H9 (cell line): ENCODE measurements around the gene KRTAP10-8. TPM values are rescaled to one million over a fixed set of nuclear protein-coding genes. Genes with fewer than 3 reads are reported as not detected.

Source experiments
- DNase-seq: peaks from one replicate; pipeline ENCODE4 v3.0.0-alpha.2; 2017
- H2AFZ ChIP-seq: one replicate; pipeline ENCODE4 v1.6.1; 2013; ENCODE audit warnings: mild to moderate bottlenecking, low read length, control low read depth, moderate library complexity
- H2AK5ac ChIP-seq: 2 replicates; pipeline ENCODE4 v1.6.1; 2013; ENCODE audit warnings: low read length, control low read depth, mixed read lengths; ENCODE audit not compliant: insufficient read length
- H2BK120ac ChIP-seq: one replicate; pipeline ENCODE4 v1.6.1; 2013; ENCODE audit warnings: low read depth, mild to moderate bottlenecking, low read length, control low read depth, inconsistent platforms; ENCODE audit not compliant: poor library complexity, severe bottlenecking
- H2BK12ac ChIP-seq: 2 replicates; pipeline ENCODE4 v1.6.1; 2013; ENCODE audit warnings: low read length, control low read depth, mixed read lengths, low read depth; ENCODE audit not compliant: insufficient read length
- H2BK15ac ChIP-seq: 2 replicates; pipeline ENCODE4 v1.6.1; 2013; ENCODE audit warnings: low read depth, low read length, control low read depth
- H2BK20ac ChIP-seq: one replicate; pipeline ENCODE4 v1.6.1; 2013; ENCODE audit warnings: low read depth, mild to moderate bottlenecking, low read length, control low read depth, inconsistent platforms; ENCODE audit not compliant: poor library complexity, severe bottlenecking
- H2BK5ac ChIP-seq: 2 replicates; pipeline ENCODE4 v1.6.1; 2013; ENCODE audit warnings: low read length, control low read depth, mixed read lengths; ENCODE audit not compliant: insufficient read length
- H3K14ac ChIP-seq: 2 replicates; pipeline ENCODE4 v1.6.1; 2013; ENCODE audit warnings: low read length, control low read depth; ENCODE audit not compliant: insufficient read depth
- H3K18ac ChIP-seq: 2 replicates; pipeline ENCODE4 v1.6.1; 2013; ENCODE audit warnings: low read depth, mild to moderate bottlenecking, mixed read lengths, low read length, control low read depth; ENCODE audit not compliant: insufficient read length
- H3K23ac ChIP-seq: 2 replicates; pipeline ENCODE4 v1.6.1; 2013; ENCODE audit warnings: low read length, control low read depth, mixed read lengths, low read depth; ENCODE audit not compliant: insufficient read length
- H3K23me2 ChIP-seq: 2 replicates; pipeline ENCODE4 v1.6.1; 2013; ENCODE audit warnings: low read depth, mild to moderate bottlenecking, mixed read lengths, low read length, control low read depth; ENCODE audit not compliant: insufficient read length, poor library complexity, severe bottlenecking
- H3K27ac ChIP-seq: 2 replicates; pipeline ENCODE4 v1.5.1; 2013; ENCODE audit warnings: low read length, control low read depth, mixed read lengths, low read depth; ENCODE audit not compliant: insufficient read length
- H3K27me3 ChIP-seq: 2 replicates; pipeline ENCODE4 v1.6.1; 2013; ENCODE audit warnings: low read length, control low read depth, inconsistent platforms; ENCODE audit not compliant: insufficient read depth
- H3K4ac ChIP-seq: 2 replicates; pipeline ENCODE4 v1.6.1; 2013; ENCODE audit warnings: low read depth, mild to moderate bottlenecking, control low read depth, inconsistent platforms, low read length, moderate library complexity
- H3K4me1 ChIP-seq: 2 replicates; pipeline ENCODE4 v1.6.1; 2013; ENCODE audit warnings: low read length, control low read depth, inconsistent platforms; ENCODE audit not compliant: insufficient read depth
- H3K4me2 ChIP-seq: 2 replicates; pipeline ENCODE4 v1.6.1; 2013; ENCODE audit warnings: low read length, control low read depth, mixed read lengths; ENCODE audit not compliant: insufficient read length, insufficient read depth
- H3K56ac ChIP-seq: 2 replicates; pipeline ENCODE4 v1.6.1; 2013; ENCODE audit warnings: low read depth, mild to moderate bottlenecking, mixed read lengths, low read length, control low read depth; ENCODE audit not compliant: insufficient read length
- H3K79me1 ChIP-seq: 2 replicates; pipeline ENCODE4 v1.6.1; 2013; ENCODE audit warnings: low read depth, mild to moderate bottlenecking, moderate library complexity, low read length, control low read depth, inconsistent platforms; ENCODE audit not compliant: insufficient read depth, poor library complexity, severe bottlenecking
- H3K79me2 ChIP-seq: 2 replicates; pipeline ENCODE4 v1.6.1; 2013; ENCODE audit warnings: low read length, control low read depth, inconsistent platforms; ENCODE audit not compliant: insufficient read depth
- H3K9ac ChIP-seq: 2 replicates; pipeline ENCODE4 v1.6.1; 2013; ENCODE audit warnings: low read length, control low read depth, mixed read lengths; ENCODE audit not compliant: insufficient read length; ENCODE audit errors: extremely low read depth
- H3K9me3 ChIP-seq: one replicate; pipeline ENCODE4 v1.6.1; 2013; ENCODE audit warnings: low read depth, low read length, inconsistent platforms; ENCODE audit not compliant: control insufficient read depth
- H3T11ph ChIP-seq: one replicate; pipeline ENCODE4 v1.6.1; 2013; ENCODE audit warnings: mild to moderate bottlenecking, low read length, control low read depth, inconsistent platforms
- H4K20me1 ChIP-seq: one replicate; pipeline ENCODE4 v1.6.1; 2013; ENCODE audit not compliant: control insufficient read depth, insufficient read length, insufficient read depth
- H4K5ac ChIP-seq: 2 replicates; pipeline ENCODE4 v1.6.1; 2013; ENCODE audit warnings: low read depth, mild to moderate bottlenecking, mixed read lengths, low read length, control low read depth; ENCODE audit not compliant: insufficient read length
- H4K8ac ChIP-seq: replicated peaks from 2 replicates; pipeline ENCODE4 v1.6.1; 2013; ENCODE audit warnings: low read length, control low read depth, mixed read lengths, low read depth; ENCODE audit not compliant: insufficient read length
- H4K91ac ChIP-seq: 2 replicates; pipeline ENCODE4 v1.6.1; 2013; ENCODE audit warnings: low read depth, mild to moderate bottlenecking, moderate library complexity, mixed read lengths, low read length, control low read depth; ENCODE audit not compliant: insufficient read length
- H3K27ac Mint-ChIP-seq, 3 experiments: 2 replicates in 2 of 3; 3 replicates in 1 of 3; pipeline ENCODE4 v1.8.0; 2020 to 2021; ENCODE audit warnings: mixed read lengths in 3 of 3, mild to moderate bottlenecking in 1 of 3, moderate library complexity in 1 of 3
- H3K27me3 Mint-ChIP-seq: 2 replicates; pipeline ENCODE4 v1.8.0; 2021; ENCODE audit warnings: low read depth, mild to moderate bottlenecking, moderate library complexity, mixed read lengths
- H3K36me3 Mint-ChIP-seq, 3 experiments: 2 replicates in 2 of 3; 3 replicates in 1 of 3; pipeline ENCODE4 v1.8.0; 2020 to 2021; ENCODE audit warnings: low read depth in 3 of 3, mixed read lengths in 3 of 3; ENCODE audit not compliant: insufficient read depth in 1 of 3
- H3K4me1 Mint-ChIP-seq, 2 experiments: 2 replicates each; pipeline ENCODE4 v1.8.0; 2020; ENCODE audit warnings: mixed read lengths in 2 of 2
- H3K4me3 Mint-ChIP-seq, 2 experiments: 2 replicates in 1 of 2; 3 replicates in 1 of 2; pipeline ENCODE4 v1.8.0; 2020 to 2021; ENCODE audit warnings: mild to moderate bottlenecking in 2 of 2, mixed read lengths in 2 of 2, moderate library complexity in 1 of 2
- H3K9me3 Mint-ChIP-seq, 2 experiments: 2 replicates in 1 of 2; 3 replicates in 1 of 2; pipeline ENCODE4 v1.8.0; 2020; ENCODE audit warnings: mild to moderate bottlenecking in 2 of 2, mixed read lengths in 2 of 2, moderate library complexity in 1 of 2
- WGBS: extraction: QIAGEN DNeasy Blood & Tissue Kit; methylation state at CpG from one replicate; pipeline ENCODE4 v1.1.7; 2013; ENCODE audit warnings: missing lambda C conversion rate, low lambda C conversion rate, mixed read lengths; ENCODE audit not compliant: insufficient read length; ENCODE audit errors: extremely low coverage; 5-methylcytosine and 5-hydroxymethylcytosine counted together
- total RNA-seq: library from RNA; stranded (reverse); gene quantifications from 2 replicates; pipeline ENCODE4 v1.2.1, GENCODE V29; 2021
- TF ChIP-seq, protein P1 (sequence below): fragments of 200-600 bp; sonication (generic); conservative IDR thresholded peaks from 3 replicates; pipeline ENCODE4 v1.8.0; 2021; ENCODE audit warnings: antibody characterized with exemption, mild to moderate bottlenecking

The KRTAP10-8 gene
- total RNA-seq, 1 experiment from 2014 or later: not detected

GRCh38 chr21:44643741-44644310, 31.9 kb downstream of the KRTAP10-8 start:
- Histone ChIP-seq H2BK12ac (no peak overlapping the region), H3K23ac (no peak overlapping the region), H2BK5ac (no peak overlapping the region), H3K27ac (no peak overlapping the region), H3K56ac (no peak overlapping the region), H2AK5ac (no peak overlapping the region), H4K5ac (no peak overlapping the region), H3K79me2 (no peaks in the 10 kb centered on the region), H3K9ac (no peak overlapping the region), H4K91ac (no peak overlapping the region), H3K18ac (no peak overlapping the region), H2BK15ac (no peak overlapping the region), H3T11ph (no peak overlapping the region), H2AFZ (no peak overlapping the region), H3K4me2 (no peak overlapping the region), H2BK20ac (no peak overlapping the region), H3K4ac (no peak overlapping the region), H3K23me2 (peaks cover 2% of the 10 kb centered on the region), H3K9me3 (no peaks in the 10 kb centered on the region), H4K20me1 (no peaks in the 10 kb centered on the region), H3K14ac (no peak overlapping the region), H3K4me1 (no peaks in the 10 kb centered on the region), H3K79me1 (no peaks in the 10 kb centered on the region), H2BK120ac (no peak overlapping the region), H3K27me3 (no peaks in the 10 kb centered on the region), H4K8ac (no peak overlapping the region)
- no CpG with 5 or more reads among the region's 14 CpGs for WGBS
- H3K27me3 Mint-ChIP-seq: peaks cover 8% of the 10 kb centered on the region
- peaks cover 13 to 14% of the 10 kb centered on the region in 2 experiments for H3K4me1 Mint-ChIP-seq
- H3K27ac Mint-ChIP-seq: no peak overlapping the region
- no peak for DNase-seq
- no peak overlapping the region for H3K4me3 Mint-ChIP-seq
- peaks cover 22 to 25% of the 10 kb centered on the region in 2 experiments for H3K9me3 Mint-ChIP-seq
- H3K36me3 Mint-ChIP-seq: peaks cover 9 to 20% (median 16%) of the 10 kb centered on the region in 3 experiments
- TF ChIP-seq, protein P1, sequence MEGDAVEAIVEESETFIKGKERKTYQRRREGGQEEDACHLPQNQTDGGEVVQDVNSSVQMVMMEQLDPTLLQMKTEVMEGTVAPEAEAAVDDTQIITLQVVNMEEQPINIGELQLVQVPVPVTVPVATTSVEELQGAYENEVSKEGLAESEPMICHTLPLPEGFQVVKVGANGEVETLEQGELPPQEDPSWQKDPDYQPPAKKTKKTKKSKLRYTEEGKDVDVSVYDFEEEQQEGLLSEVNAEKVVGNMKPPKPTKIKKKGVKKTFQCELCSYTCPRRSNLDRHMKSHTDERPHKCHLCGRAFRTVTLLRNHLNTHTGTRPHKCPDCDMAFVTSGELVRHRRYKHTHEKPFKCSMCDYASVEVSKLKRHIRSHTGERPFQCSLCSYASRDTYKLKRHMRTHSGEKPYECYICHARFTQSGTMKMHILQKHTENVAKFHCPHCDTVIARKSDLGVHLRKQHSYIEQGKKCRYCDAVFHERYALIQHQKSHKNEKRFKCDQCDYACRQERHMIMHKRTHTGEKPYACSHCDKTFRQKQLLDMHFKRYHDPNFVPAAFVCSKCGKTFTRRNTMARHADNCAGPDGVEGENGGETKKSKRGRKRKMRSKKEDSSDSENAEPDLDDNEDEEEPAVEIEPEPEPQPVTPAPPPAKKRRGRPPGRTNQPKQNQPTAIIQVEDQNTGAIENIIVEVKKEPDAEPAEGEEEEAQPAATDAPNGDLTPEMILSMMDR: no peak
